ENCODE measurements around the gene ZNF506.

- no peak for TF ChIP-seq CTCF (IDR thresholded peaks at IDR 0.05)
- no peak for TF ChIP-seq POLR2A (IDR thresholded peaks at IDR 0.05)
Measured at GRCh38 chr19:19745496-19746285, 75.9 kb downstream of the ZNF506 start.

Data from testis (tissue), 2 donors.